Panc1 (cell line): Measurements from ENCODE around the gene ENPP3. TPM values are rescaled to one million over a fixed set of nuclear protein-coding genes. Genes with fewer than 3 reads are reported as not detected.
"Not testable (repeated sequence)": the region's sequence is repeated elsewhere in the genome, so short reads cannot be mapped to it uniquely, and the experiment has no call there.

Experiments
- ATAC-seq: fragments of 200-7000 bp; cut with Tn5 transposase; 2 replicates; pipeline ENCODE4 v1.9.1; 2020; ENCODE audit warnings: mild to moderate bottlenecking, moderate library complexity
- BruUV-seq: library from RNA; stranded (reverse); fragments of 400-500 nt; replicated peaks from 2 replicates; lab custom pipeline; 2021; lab: Mats Ljungman, UMichigan
- CTCF ChIA-PET: fragments of 300-600 bp; sonication (Branson Sonifier 250); formaldehyde crosslinking; loops from one replicate; lab custom pipeline; 2022; ENCODE audit warnings: antibody characterized with exemption; lab: Charles Lee
- POLR2A ChIA-PET: fragments of 300-600 bp; sonication (Branson Sonifier 250); formaldehyde crosslinking; loops from one replicate; lab custom pipeline; 2022; ENCODE audit warnings: antibody characterized with exemption; lab: Charles Lee
- DNase-seq: peaks from one replicate; pipeline ENCODE4 v3.0.0-alpha.2; 2010; ENCODE audit warnings: low read depth, low spot score
- H3K27ac ChIP-seq: 2 replicates; pipeline ENCODE4 v1.5.1; 2011; ENCODE audit warnings: mild to moderate bottlenecking, low read length, inconsistent platforms
- H3K27me3 ChIP-seq: fragments of 200-500 bp; sonication (Bioruptor generic); 2 replicates; pipeline ENCODE4 v1.6.0; 2014; ENCODE audit warnings: low read length, inconsistent platforms; ENCODE audit not compliant: control insufficient read depth, insufficient read depth
- H3K36me3 ChIP-seq: fragments of 200-500 bp; sonication (Bioruptor generic); 2 replicates; pipeline ENCODE4 v1.5.1; 2014; ENCODE audit warnings: inconsistent platforms, mild to moderate bottlenecking, low read length, moderate library complexity; ENCODE audit not compliant: control insufficient read depth, insufficient read depth
- H3K4me1 ChIP-seq: 2 replicates; pipeline ENCODE4 v1.5.1; 2011; ENCODE audit warnings: inconsistent platforms, mild to moderate bottlenecking, low read length, moderate library complexity; ENCODE audit not compliant: control insufficient read depth, insufficient read depth
- H3K4me3 ChIP-seq, 2 experiments: 2 replicates each; pipeline ENCODE4 v1.5.1; 2011 to 2012; ENCODE audit warnings: low read depth in 2 of 2, low read length in 2 of 2, mild to moderate bottlenecking in 2 of 2, inconsistent platforms in 1 of 2, moderate library complexity in 1 of 2
- H3K9me3 ChIP-seq: fragments of 200-500 bp; sonication (Bioruptor generic); 2 replicates; pipeline ENCODE4 v1.5.1; 2014; ENCODE audit warnings: low read depth, mild to moderate bottlenecking, inconsistent platforms, low read length, moderate library complexity; ENCODE audit not compliant: control insufficient read depth, insufficient read depth
- CTCF ChIP-seq: fragments of 450-650 bp; IDR thresholded peaks from 2 replicates; pipeline ENCODE4 v1.5.1; 2017; ENCODE audit warnings: mild to moderate bottlenecking
- POLR2AphosphoS5 ChIP-seq: IDR thresholded peaks from 2 replicates; pipeline ENCODE4 v1.6.1; 2012; ENCODE audit warnings: mild to moderate bottlenecking, low read depth, low read length, moderate library complexity
- REST ChIP-seq, 2 experiments: IDR thresholded peaks; 2 replicates each; pipeline ENCODE4 v1.6.1; 2011 to 2012; ENCODE audit warnings: low read depth in 2 of 2, control low read depth in 1 of 2, low read length in 1 of 2, mild to moderate bottlenecking in 1 of 2, moderate library complexity in 1 of 2; ENCODE audit not compliant: insufficient read depth in 1 of 2
- SIN3A ChIP-seq: IDR thresholded peaks from 2 replicates; pipeline ENCODE4 v1.6.1; 2012; ENCODE audit warnings: low read depth, mild to moderate bottlenecking, low read length, moderate library complexity, borderline replicate concordance; ENCODE audit not compliant: insufficient read depth
- TCF7L2 ChIP-seq: IDR thresholded peaks from 2 replicates; pipeline ENCODE4 v1.6.1; 2011; ENCODE audit warnings: mild to moderate bottlenecking, low read depth, low read length, inconsistent platforms
- in situ Hi-C: cut with HindIII; loops from 2 replicates; pipeline ENCODE4 v1.10.0; 2016; ENCODE audit warnings: low sequenced_read_pairs, low pct_unique_long_range_greater_than_20kb
- intact Hi-C: fragments of 100-400 bp; cut with micrococcal nuclease; formaldehyde crosslinking; loops from one replicate; pipeline ENCODE4 v1.10.0; 2022; ENCODE audit not compliant: unreplicated experiment
- total RNA-seq: library from RNA; stranded (reverse); gene quantifications from one replicate; pipeline ENCODE4 v1.2.1, GENCODE V29; 2021; ENCODE audit not compliant: unreplicated experiment

The ENPP3 gene
- total RNA-seq, 1 experiment from 2014 or later, result not detected

- POLR2A ChIA-PET, result no interaction called here
- H3K36me3 ChIP-seq, result no peaks in the 10 kb centered on the region
- in situ Hi-C loops, result no loop called here
- H3K4me3 ChIP-seq, result no peak overlapping the region
- no TSS peak for BruUV-seq
- DNase-seq (no peak), ATAC-seq (no peak)
- intact Hi-C loops, result no loop called here
- H3K4me1 ChIP-seq, result no peaks in the 10 kb centered on the region; the same call in 1 of the 2 replicates
- no peak overlapping the region for H3K27ac ChIP-seq
- CTCF ChIA-PET, result no interaction called here
- no peaks in the 10 kb centered on the region for H3K27me3 ChIP-seq
- TF ChIP-seq TCF7L2, result no peak
- no peak for TF ChIP-seq REST (IDR thresholded peaks at IDR 0.05; ENCODE audit: insufficient read depth in 1 of 2, low read depth in 2 of 2, low read length in 1 of 2)
- TF ChIP-seq POLR2AphosphoS5, result no peak
- TF ChIP-seq SIN3A, result no peak
- no peak for TF ChIP-seq CTCF
- no peaks in the 10 kb centered on the region for H3K9me3 ChIP-seq
Observed at GRCh38 chr6:131749023-131749422, 111.9 kb downstream of the ENPP3 start.

- H3K4me3 ChIP-seq, intact Hi-C loops, DNase-seq, H3K4me1 ChIP-seq, BruUV-seq, H3K27me3 ChIP-seq, H3K36me3 ChIP-seq, ATAC-seq, POLR2A ChIA-PET, H3K9me3 ChIP-seq, H3K27ac ChIP-seq, in situ Hi-C loops, CTCF ChIA-PET: not testable (repeated sequence)
Observed at GRCh38 chr6:131751012-131751715, 114.1 kb downstream of the ENPP3 start.

- no TSS peak for BruUV-seq
- Histone ChIP-seq H3K4me1 (no peaks in the 10 kb centered on the region; the same call in 1 of the 2 replicates), H3K27ac (no peak overlapping the region), H3K36me3 (no peaks in the 10 kb centered on the region), H3K4me3 (no peak overlapping the region), H3K9me3 (no peaks in the 10 kb centered on the region), H3K27me3 (no peaks in the 10 kb centered on the region)
- intact Hi-C loops, result no loop called here
- TF ChIP-seq REST (IDR thresholded peaks at IDR 0.05; ENCODE audit: insufficient read depth in 1 of 2, low read depth in 2 of 2, low read length in 1 of 2), result no peak
- no peak for TF ChIP-seq SIN3A
- no peak for TF ChIP-seq POLR2AphosphoS5
- TF ChIP-seq TCF7L2, result no peak
- no peak for TF ChIP-seq CTCF
- ATAC-seq (no peak), DNase-seq (no peak)
- ChIA-PET POLR2A (no interaction called here), CTCF (no interaction called here)
- in situ Hi-C loops, result no loop called here
Observed at GRCh38 chr6:131754088-131754487, 117.0 kb downstream of the ENPP3 start.
